GOT3 (cell line): ENCODE data around the gene UFD1.

Source experiments
- DNase-seq: peaks from one replicate; lab custom pipeline; 2025; ENCODE audit warnings: mixed read lengths; lab: John Stamatoyannopoulos, UW

UFD1 gene

GRCh38 chr22:19478901-19479354 lies at the start of gene UFD1:
TSS of gene UFD1 (minus strand) at chr22:19479193. CDS start at chr22:19479085, 108 bp downstream.
- peak; percentile 43 for DNase-seq

GRCh38 chr22:19527861-19528417 lies 48.9 kb upstream of the UFD1 start:
- DNase-seq: no peak

- DNase-seq: no peak
Measured at GRCh38 chr22:19527321-19527721, 48.3 kb upstream of the UFD1 start.

GRCh38 chr22:19526702-19527111 lies 47.7 kb upstream of the UFD1 start:
- DNase-seq: no peak

GRCh38 chr22:19526076-19526701 lies 47.2 kb upstream of the UFD1 start:
- DNase-seq: no peak

- DNase-seq: no peak
Measured at GRCh38 chr22:19525666-19526065, 46.7 kb upstream of the UFD1 start.

- no peak for DNase-seq
Measured at GRCh38 chr22:19525116-19525660, 46.2 kb upstream of the UFD1 start.

- DNase-seq: no peak
Measured at GRCh38 chr22:19524170-19525115, 45.5 kb upstream of the UFD1 start, which contains the start of gene CLDN5. TSS of gene CLDN5 (minus strand) at chr22:19524410. CDS start at chr22:19524255, 155 bp downstream.

- DNase-seq: no peak
Measured at GRCh38 chr22:19523240-19524169, 44.5 kb upstream of the UFD1 start.

- DNase-seq: no peak
Measured at GRCh38 chr22:19522881-19523239, 43.9 kb upstream of the UFD1 start.

- no peak for DNase-seq
Measured at GRCh38 chr22:19522190-19522880, 43.3 kb upstream of the UFD1 start.

- DNase-seq: no peak
Measured at GRCh38 chr22:19520566-19521305, 41.7 kb upstream of the UFD1 start.

- DNase-seq: no peak
Measured at GRCh38 chr22:19520007-19520406, 41.0 kb upstream of the UFD1 start.

- no peak for DNase-seq
Measured at GRCh38 chr22:19519041-19519926, 40.3 kb upstream of the UFD1 start.

- DNase-seq: no peak
Measured at GRCh38 chr22:19518635-19519034, 39.6 kb upstream of the UFD1 start.

GRCh38 chr22:19517919-19518611 lies 39.1 kb upstream of the UFD1 start:
- DNase-seq: no peak

- DNase-seq: no peak
Measured at GRCh38 chr22:19517171-19517500, 38.1 kb upstream of the UFD1 start.

- DNase-seq: no peak
Measured at GRCh38 chr22:19516378-19517170, 37.6 kb upstream of the UFD1 start.
